CD4-positive, CD25-positive, alpha-beta regulatory T cell (primary cell): ENCODE results near the gene MED9. TPM values are rescaled to one million over a fixed set of nuclear protein-coding genes. Genes with fewer than 3 reads are reported as not detected.

ENCODE experiments used
- ATAC-seq, 2 donors: fragments of 150-1000 bp; cut with Tn5 transposase; one replicate each; pipeline ENCODE4 v1.10.0; 2021; ENCODE audit warnings: low read depth in 2 of 2, moderate number of reproducible peaks in 2 of 2, moderate library complexity in 1 of 2
- DNase-seq, 3 donors: peaks; one replicate each; pipeline versions ENCODE4 v3.0.0 to v3.0.0-alpha.2; 2012 to 2022; ENCODE audit warnings: mixed read lengths in 1 of 3
- H3K27ac ChIP-seq: one replicate; pipeline ENCODE4 v1.7.0; 2013; ENCODE audit warnings: mild to moderate bottlenecking, low read length; ENCODE audit not compliant: insufficient read depth, poor library complexity, severe bottlenecking
- H3K27me3 ChIP-seq: one replicate; pipeline ENCODE4 v1.7.0; 2013; ENCODE audit warnings: low read length; ENCODE audit not compliant: control insufficient read depth, insufficient read depth
- H3K36me3 ChIP-seq: one replicate; pipeline ENCODE4 v1.7.0; 2013; ENCODE audit warnings: mild to moderate bottlenecking, low read length, moderate library complexity; ENCODE audit not compliant: control insufficient read depth, insufficient read depth
- H3K4me1 ChIP-seq: 2 replicates; pipeline ENCODE4 v1.7.0; 2013; ENCODE audit warnings: mild to moderate bottlenecking, low read length; ENCODE audit not compliant: insufficient read depth, control insufficient read depth, poor library complexity, severe bottlenecking
- H3K4me3 ChIP-seq: one replicate; pipeline ENCODE4 v1.7.0; 2013; ENCODE audit warnings: low read depth, mild to moderate bottlenecking, low read length, moderate library complexity
- H3K9me3 ChIP-seq, 2 experiments: 1 replicate in 1 of 2; 2 replicates in 1 of 2; pipeline ENCODE4 v1.7.0; 2013; ENCODE audit warnings: low read length in 2 of 2, mild to moderate bottlenecking in 1 of 2, moderate library complexity in 1 of 2; ENCODE audit not compliant: control insufficient read depth in 2 of 2
- H3K27ac Mint-ChIP-seq, 3 donors: one replicate each; pipeline ENCODE4 v1.8.0; 2020 to 2022; ENCODE audit warnings: mild to moderate bottlenecking in 3 of 3, mixed read lengths in 3 of 3, moderate library complexity in 2 of 3
- H3K27me3 Mint-ChIP-seq: one replicate; pipeline ENCODE4 v1.8.0; 2022; ENCODE audit warnings: mild to moderate bottlenecking, mixed read lengths
- H3K36me3 Mint-ChIP-seq: one replicate; pipeline ENCODE4 v1.8.0; 2020; ENCODE audit warnings: mixed read lengths
- H3K4me1 Mint-ChIP-seq, 4 donors: one replicate each; pipeline ENCODE4 v1.8.0; 2020 to 2022; ENCODE audit warnings: mixed read lengths in 4 of 4, mild to moderate bottlenecking in 1 of 4
- H3K4me3 Mint-ChIP-seq, 4 donors: one replicate each; pipeline ENCODE4 v1.8.0; 2020 to 2022; ENCODE audit warnings: mild to moderate bottlenecking in 4 of 4, mixed read lengths in 4 of 4, moderate library complexity in 3 of 4
- H3K9me3 Mint-ChIP-seq, 7 donors: one replicate each; pipeline ENCODE4 v1.8.0; 2020 to 2022; ENCODE audit warnings: mixed read lengths in 7 of 7, mild to moderate bottlenecking in 3 of 7, moderate library complexity in 2 of 7
- polyA plus RNA-seq, 4 donors: library from polyadenylated mRNA; unstranded; fragments of 300-500 nt; fragmentation: Illumina TruSeq; gene quantifications; one replicate each; pipeline ENCODE4 v1.2.3, GENCODE V29; 2021
- total RNA-seq: library from RNA; stranded (reverse); gene quantifications from one replicate; pipeline ENCODE4 v1.2.3, GENCODE V29; 2022

The MED9 gene
- total and polyA plus RNA-seq, 5 donors from 2014 or later, result 13.7 to 21.6 (median 16.1) TPM

GRCh38 chr17:17532991-17533390 lies 56.2 kb downstream of the MED9 start:
- H3K9me3 Mint-ChIP-seq, result no peaks in the 10 kb centered on the region
- ATAC-seq, result no peak
- peaks cover 0 to 3% (median 0%) of the 10 kb centered on the region in 4 donors for H3K4me1 Mint-ChIP-seq
- no peak overlapping the region for H3K4me3 ChIP-seq
- H3K36me3 ChIP-seq, result no peaks in the 10 kb centered on the region
- H3K9me3 ChIP-seq, result no peaks in the 10 kb centered on the region
- no peak overlapping the region for H3K27ac Mint-ChIP-seq
- no peaks in the 10 kb centered on the region for H3K36me3 Mint-ChIP-seq
- H3K4me1 ChIP-seq, result no peaks in the 10 kb centered on the region
- H3K27ac ChIP-seq, result no peak overlapping the region
- H3K4me3 Mint-ChIP-seq, result no peak overlapping the region
- no peaks in the 10 kb centered on the region for H3K27me3 ChIP-seq
- H3K27me3 Mint-ChIP-seq, result no peaks in the 10 kb centered on the region
- DNase-seq, result no peak

DNA sequence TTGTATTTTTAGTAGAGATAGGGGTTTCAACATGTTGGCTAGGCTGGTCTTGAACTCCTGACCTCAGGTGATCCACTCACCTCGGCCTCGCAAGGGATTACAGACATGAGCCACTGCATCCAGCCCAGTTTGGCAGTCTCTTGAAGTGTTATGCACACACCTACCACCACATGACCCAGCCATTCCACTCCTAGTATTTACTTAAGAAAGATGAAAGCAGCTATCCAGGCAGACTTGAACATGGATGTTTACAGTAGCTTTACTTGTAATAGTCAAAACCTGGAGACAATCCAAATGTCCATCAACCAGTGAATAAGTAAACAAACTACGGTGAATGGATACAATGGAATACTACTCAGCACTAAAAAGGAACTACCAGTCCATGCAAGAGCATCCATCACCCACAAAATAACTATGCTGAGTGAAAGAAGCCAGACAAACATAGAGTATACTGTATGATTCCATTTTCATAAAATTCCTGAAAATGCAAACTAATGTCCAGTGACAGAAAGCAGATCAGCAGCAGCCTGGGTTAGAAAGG lies 57.2 kb downstream of the MED9 start:
- Mint-ChIP-seq H3K4me3 (no peak overlapping the region), H3K4me1 (peaks cover 0 to 3% (median 0%) of the 10 kb centered on the region in 4 donors), H3K27ac (no peak overlapping the region), H3K36me3 (no peaks in the 10 kb centered on the region), H3K27me3 (no peaks in the 10 kb centered on the region), H3K9me3 (no peaks in the 10 kb centered on the region)
- no peaks in the 10 kb centered on the region for H3K9me3 ChIP-seq
- no peaks in the 10 kb centered on the region for H3K4me1 ChIP-seq
- H3K4me3 ChIP-seq, result no peak overlapping the region
- no peaks in the 10 kb centered on the region for H3K27me3 ChIP-seq
- no peaks in the 10 kb centered on the region for H3K36me3 ChIP-seq
- ATAC-seq (no peak), DNase-seq (no peak)
- no peak overlapping the region for H3K27ac ChIP-seq

DNA sequence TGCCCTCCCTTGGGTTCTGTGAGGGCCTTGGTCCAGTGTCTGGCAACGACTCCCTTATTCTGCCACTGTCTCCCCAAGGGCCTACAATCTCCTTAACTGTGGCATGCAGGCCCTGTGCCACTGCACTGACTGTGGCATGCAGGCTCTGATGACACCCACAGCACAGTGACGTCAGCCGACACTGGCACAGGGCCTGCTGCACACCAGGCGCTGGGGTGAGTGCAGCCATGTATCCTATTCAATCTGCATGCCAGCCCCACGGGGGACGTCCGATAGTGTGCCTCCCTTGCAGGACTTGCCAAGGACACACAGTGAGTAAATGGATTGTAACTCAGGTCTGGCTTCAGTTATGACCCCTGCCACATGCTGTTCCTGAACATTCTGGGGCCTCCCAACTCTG lies 59.2 kb downstream of the MED9 start:
- Mint-ChIP-seq H3K27ac (no peak overlapping the region), H3K27me3 (no peaks in the 10 kb centered on the region), H3K4me1 (peaks cover 0 to 4% (median 0%) of the 10 kb centered on the region in 4 donors), H3K4me3 (no peak overlapping the region), H3K9me3 (no peaks in the 10 kb centered on the region), H3K36me3 (no peaks in the 10 kb centered on the region)
- DNase-seq (no peak), ATAC-seq (no peak)
- no peak overlapping the region for H3K4me3 ChIP-seq
- no peaks in the 10 kb centered on the region for H3K9me3 ChIP-seq
- no peaks in the 10 kb centered on the region for H3K27me3 ChIP-seq
- no peak overlapping the region for H3K27ac ChIP-seq
- H3K4me1 ChIP-seq, result no peaks in the 10 kb centered on the region
- no peaks in the 10 kb centered on the region for H3K36me3 ChIP-seq

DNA sequence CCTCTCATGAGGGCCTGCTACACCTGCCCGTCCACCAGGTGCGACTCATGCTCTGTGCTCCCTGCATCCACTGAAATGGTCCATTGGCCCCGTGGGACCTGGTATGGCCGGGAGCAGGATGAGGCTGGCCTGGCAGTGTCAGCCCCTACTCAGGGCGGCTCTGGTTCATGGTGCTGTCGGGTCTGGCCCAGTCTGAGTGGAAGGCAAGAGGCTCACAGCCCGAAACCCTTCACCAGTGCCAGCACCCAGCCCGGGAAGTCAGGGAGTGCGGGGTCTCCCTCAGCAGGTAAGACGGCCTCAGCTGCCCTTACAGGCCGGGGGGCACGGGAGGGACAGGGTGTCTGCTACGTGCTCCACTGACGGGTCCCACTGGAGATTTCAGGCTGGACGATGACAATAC lies 59.9 kb downstream of the MED9 start:
- no peaks in the 10 kb centered on the region for H3K9me3 Mint-ChIP-seq
- Histone ChIP-seq H3K4me3 (no peak overlapping the region), H3K4me1 (no peaks in the 10 kb centered on the region), H3K9me3 (no peaks in the 10 kb centered on the region), H3K27ac (no peak overlapping the region), H3K36me3 (no peaks in the 10 kb centered on the region), H3K27me3 (no peaks in the 10 kb centered on the region)
- peaks cover 0 to 4% (median 0%) of the 10 kb centered on the region in 4 donors for H3K4me1 Mint-ChIP-seq
- no peaks in the 10 kb centered on the region for H3K27me3 Mint-ChIP-seq
- H3K36me3 Mint-ChIP-seq, result no peaks in the 10 kb centered on the region
- H3K27ac Mint-ChIP-seq, result no peak overlapping the region
- ATAC-seq, result no peak
- H3K4me3 Mint-ChIP-seq, result no peak overlapping the region
- DNase-seq, result no peak

GRCh38 chr17:17537311-17538099 lies 60.7 kb downstream of the MED9 start:
- H3K4me1 Mint-ChIP-seq, result peaks cover 0 to 1% (median 0%) of the 10 kb centered on the region in 4 donors
- no peaks in the 10 kb centered on the region for H3K27me3 Mint-ChIP-seq
- Histone ChIP-seq H3K4me3 (no peak overlapping the region), H3K27ac (no peak overlapping the region), H3K27me3 (no peaks in the 10 kb centered on the region), H3K4me1 (no peaks in the 10 kb centered on the region), H3K9me3 (no peaks in the 10 kb centered on the region), H3K36me3 (no peaks in the 10 kb centered on the region)
- ATAC-seq, result no peak
- H3K4me3 Mint-ChIP-seq, result no peak overlapping the region
- H3K36me3 Mint-ChIP-seq, result no peaks in the 10 kb centered on the region
- no peaks in the 10 kb centered on the region for H3K9me3 Mint-ChIP-seq
- H3K27ac Mint-ChIP-seq, result no peak overlapping the region
- DNase-seq, result no peak

DNA sequence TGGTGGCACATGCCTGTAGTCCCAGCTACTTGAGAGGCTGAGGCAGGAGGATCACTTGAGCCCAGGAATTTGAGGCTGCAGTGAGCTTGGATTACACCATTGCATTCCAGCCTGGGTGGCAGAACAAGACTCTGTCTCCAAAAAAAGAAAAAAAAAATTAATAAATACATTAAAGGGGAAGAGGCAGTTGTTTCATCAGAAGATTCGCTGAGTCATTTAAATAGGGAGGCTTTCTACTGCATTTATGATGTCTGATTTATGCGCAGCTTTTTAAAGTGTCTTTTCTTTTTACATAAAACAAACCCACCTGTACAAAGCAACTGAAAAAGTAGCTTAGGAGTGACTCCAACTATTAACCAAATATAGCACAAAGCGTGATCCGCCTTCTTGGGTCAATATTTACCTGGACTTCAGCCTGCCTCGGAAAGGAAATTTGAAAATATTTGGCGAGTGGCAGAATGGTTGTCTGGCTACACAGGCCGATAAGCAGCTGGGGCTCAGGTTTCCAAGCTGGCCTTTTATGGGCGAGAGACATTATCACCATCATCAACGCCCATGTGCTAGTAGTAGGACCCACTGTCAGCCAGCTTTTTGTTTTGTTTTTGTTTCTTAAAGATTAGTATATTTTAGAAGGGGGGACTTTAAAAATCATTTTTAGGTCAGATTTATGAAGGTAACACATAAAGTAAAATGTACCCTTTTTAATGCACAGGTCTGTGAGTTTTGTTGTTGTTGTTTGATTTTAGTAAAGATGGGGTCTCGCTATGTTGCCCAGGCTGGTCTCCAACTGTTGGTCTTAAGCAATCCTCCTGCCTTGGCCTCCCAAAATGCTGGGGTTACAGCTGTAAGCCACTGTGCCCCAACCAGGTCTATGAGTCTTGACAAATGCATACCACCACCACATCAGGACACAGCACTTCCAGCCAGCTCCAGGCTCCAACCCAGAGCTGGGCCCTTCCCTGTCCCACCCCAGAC lies 61.9 kb downstream of the MED9 start:
- Mint-ChIP-seq H3K4me1 (peaks cover 0 to 1% (median 0%) of the 10 kb centered on the region in 4 donors), H3K27ac (no peak overlapping the region), H3K27me3 (no peaks in the 10 kb centered on the region), H3K4me3 (no peak overlapping the region), H3K9me3 (no peaks in the 10 kb centered on the region), H3K36me3 (no peaks in the 10 kb centered on the region)
- no peaks in the 10 kb centered on the region for H3K27me3 ChIP-seq
- no peak overlapping the region for H3K27ac ChIP-seq
- no peak for ATAC-seq
- DNase-seq, result no peak
- no peaks in the 10 kb centered on the region for H3K4me1 ChIP-seq
- no peak overlapping the region for H3K4me3 ChIP-seq
- no peaks in the 10 kb centered on the region for H3K36me3 ChIP-seq
- no peaks in the 10 kb centered on the region for H3K9me3 ChIP-seq

GRCh38 chr17:17539591-17539990 lies 62.8 kb downstream of the MED9 start:
- Histone ChIP-seq H3K9me3 (no peaks in the 10 kb centered on the region), H3K27ac (no peak overlapping the region), H3K27me3 (no peaks in the 10 kb centered on the region), H3K4me1 (no peaks in the 10 kb centered on the region), H3K4me3 (no peak overlapping the region), H3K36me3 (no peaks in the 10 kb centered on the region)
- Mint-ChIP-seq H3K9me3 (no peaks in the 10 kb centered on the region), H3K4me1 (peaks cover 0 to 1% (median 0%) of the 10 kb centered on the region in 4 donors), H3K4me3 (no peak overlapping the region), H3K27ac (no peak overlapping the region), H3K36me3 (no peaks in the 10 kb centered on the region), H3K27me3 (no peaks in the 10 kb centered on the region)
- ATAC-seq (no peak), DNase-seq (no peak)
